GM18505 (cell line): ENCODE measurements around the gene GUCY2F.

Experiments
- ATAC-seq: cut with Tn5 transposase; IDR thresholded peaks from one replicate; pipeline ENCODE4 v1.9.1; 2021; ENCODE audit not compliant: unreplicated experiment
- POLR2A ChIP-seq: IDR thresholded peaks from 4 replicates; pipeline ENCODE4 v1.6.1; 2011; ENCODE audit warnings: borderline replicate concordance; ENCODE audit not compliant: insufficient read depth, insufficient read length; ENCODE audit errors: extremely low read depth

GUCY2F gene

DNA sequence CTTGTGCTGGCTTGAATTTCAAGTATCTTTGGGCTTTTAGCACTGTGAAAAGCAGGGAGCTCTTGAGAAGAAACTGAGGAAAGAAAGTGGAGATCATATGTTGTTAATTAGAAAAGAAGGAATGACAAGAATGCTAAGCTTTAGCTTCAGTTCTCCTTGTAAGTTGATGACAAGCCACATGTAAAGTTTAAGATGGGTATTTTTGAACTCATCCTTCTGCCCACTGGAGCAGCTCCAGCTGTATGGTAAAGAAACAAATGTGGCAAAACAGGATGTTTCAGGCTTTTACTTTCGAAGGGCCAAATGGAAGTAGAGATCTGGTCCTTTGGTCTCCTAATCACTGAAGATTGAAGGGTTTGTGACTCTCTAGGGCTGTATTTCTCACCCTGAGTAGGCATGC, 137.8 kb downstream of the GUCY2F start:
- no peak for TF ChIP-seq POLR2A
- ATAC-seq, result no peak

DNA sequence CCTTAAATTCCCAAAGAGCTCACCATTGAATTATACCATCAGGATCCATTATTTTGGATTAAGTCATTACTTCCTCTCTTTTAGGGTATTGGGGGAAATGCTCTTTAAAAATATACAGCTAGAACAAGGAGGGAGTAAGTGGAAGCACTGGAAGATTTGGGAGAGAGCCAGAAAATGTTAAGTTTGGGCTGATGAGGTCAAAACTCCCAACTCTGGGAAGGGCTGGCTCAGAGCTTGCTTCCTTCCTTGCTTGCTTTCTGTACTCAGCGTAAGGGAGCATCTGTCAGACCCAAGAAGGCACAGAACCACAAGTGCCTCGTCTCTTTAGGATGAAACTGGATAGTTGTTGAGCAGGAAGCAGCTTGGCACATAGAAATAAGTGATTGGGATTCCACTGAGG, 138.2 kb downstream of the GUCY2F start:
- ATAC-seq, result no peak
- TF ChIP-seq POLR2A, result no peak

DNA sequence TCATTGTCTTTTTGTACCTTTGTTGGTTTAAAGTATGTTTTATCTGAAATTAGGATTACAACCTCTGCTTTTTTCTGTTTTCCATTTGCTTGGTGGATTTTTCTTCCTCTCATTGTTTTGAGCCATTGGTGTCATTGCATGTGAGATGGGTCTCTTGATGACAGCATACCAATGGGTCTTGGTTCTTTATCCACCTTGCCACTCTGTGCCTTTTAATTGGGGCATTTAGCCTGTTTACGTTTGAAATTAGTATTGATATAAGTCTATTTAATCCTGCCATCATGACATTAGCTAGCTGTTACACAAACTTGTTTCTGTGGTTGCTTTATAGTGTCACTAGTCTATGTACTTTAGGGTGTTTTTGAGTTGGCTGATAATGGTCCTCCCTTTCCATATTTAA, 145.7 kb downstream of the GUCY2F start:
- ATAC-seq, result no peak

DNA sequence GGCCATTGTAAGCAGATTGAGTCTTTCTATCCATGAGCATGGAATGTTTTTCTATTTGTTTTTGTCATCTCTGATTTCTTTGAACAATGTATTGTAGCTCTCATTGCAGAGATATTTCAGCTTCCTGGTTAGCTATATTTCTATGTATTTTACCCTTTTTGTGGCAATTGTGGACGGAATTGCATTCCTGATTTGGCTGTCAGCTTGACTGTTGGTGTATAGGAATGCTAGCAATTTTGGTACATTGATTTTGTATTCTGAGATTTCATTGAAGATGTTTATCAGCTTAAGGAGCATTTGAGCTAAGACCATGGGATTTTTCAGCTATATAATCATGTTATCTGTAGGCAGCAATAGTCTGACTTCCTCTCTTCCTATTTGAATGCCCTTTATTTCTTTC, 154.6 kb downstream of the GUCY2F start:
- TF ChIP-seq POLR2A, result no peak
- no peak for ATAC-seq

More for the DNA sequence above, 145.7 kb downstream of the GUCY2F start:
- no peak for TF ChIP-seq POLR2A
